DOHH2 (cell line): ENCODE data around the gene ZNF329.

ENCODE experiments used
- CTCF ChIP-seq: fragments of 200-600 bp; sonication (generic); IDR thresholded peaks from one replicate; pipeline ENCODE4 v1.5.1; 2014; ENCODE audit warnings: antibody characterized with exemption, mild to moderate bottlenecking, low read depth, low read length; ENCODE audit not compliant: poor library complexity, severe bottlenecking
- EZH2phosphoT487 ChIP-seq: fragments of 200-600 bp; sonication (generic); IDR thresholded peaks from 2 replicates; pipeline ENCODE4 v1.6.1; 2017; ENCODE audit warnings: borderline replicate concordance, mild to moderate bottlenecking, antibody characterized with exemption, low read length, moderate library complexity, mixed read lengths

GRCh38 chr19:58157045-58157728, 6.6 kb upstream of the ZNF329 start:
- TF ChIP-seq CTCF (no peak), EZH2phosphoT487 (no peak)
